ENCODE measurements around the gene PSTPIP1.

PSTPIP1 gene

DNA sequence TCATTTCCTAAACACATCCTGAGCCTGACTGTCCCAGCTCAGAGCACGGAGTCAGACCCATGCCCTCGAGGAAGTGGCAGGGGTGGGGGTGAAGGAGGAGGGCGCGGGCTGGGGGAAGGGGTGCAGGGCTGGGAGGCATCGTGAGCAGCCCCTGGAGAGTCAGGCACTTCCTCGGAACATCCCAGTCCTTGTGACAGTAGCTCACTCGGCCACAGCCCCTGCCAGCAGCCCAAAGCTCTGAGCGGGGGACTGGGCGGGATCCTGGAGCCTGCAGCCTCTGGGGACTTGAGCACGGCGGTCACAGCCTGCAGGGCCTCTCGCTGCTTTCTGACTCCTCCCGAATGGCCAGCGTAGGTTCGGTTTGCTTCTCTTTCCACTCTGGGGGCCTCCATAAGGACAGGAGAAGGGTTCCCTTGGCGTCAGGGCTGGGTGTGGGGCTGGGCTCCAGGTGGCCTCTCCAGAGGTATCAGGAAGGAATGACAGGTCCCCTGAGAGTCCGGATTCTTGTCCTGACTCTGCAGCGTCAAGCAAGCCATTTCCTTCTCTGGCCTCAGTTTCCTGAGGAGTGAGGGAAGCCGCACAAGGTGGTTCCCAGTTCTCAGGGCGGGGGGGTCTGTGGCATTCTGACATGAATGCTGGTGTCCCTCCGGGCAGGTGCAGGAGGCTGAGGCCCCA is 20.9 kb downstream of the PSTPIP1 start:
- TF ChIP-seq, protein P1, sequence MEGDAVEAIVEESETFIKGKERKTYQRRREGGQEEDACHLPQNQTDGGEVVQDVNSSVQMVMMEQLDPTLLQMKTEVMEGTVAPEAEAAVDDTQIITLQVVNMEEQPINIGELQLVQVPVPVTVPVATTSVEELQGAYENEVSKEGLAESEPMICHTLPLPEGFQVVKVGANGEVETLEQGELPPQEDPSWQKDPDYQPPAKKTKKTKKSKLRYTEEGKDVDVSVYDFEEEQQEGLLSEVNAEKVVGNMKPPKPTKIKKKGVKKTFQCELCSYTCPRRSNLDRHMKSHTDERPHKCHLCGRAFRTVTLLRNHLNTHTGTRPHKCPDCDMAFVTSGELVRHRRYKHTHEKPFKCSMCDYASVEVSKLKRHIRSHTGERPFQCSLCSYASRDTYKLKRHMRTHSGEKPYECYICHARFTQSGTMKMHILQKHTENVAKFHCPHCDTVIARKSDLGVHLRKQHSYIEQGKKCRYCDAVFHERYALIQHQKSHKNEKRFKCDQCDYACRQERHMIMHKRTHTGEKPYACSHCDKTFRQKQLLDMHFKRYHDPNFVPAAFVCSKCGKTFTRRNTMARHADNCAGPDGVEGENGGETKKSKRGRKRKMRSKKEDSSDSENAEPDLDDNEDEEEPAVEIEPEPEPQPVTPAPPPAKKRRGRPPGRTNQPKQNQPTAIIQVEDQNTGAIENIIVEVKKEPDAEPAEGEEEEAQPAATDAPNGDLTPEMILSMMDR (IDR thresholded peaks at IDR 0.05): no peak
- no peak for TF ChIP-seq ZFX (IDR thresholded peaks at IDR 0.05; ENCODE audit: borderline replicate concordance)
- H3K27ac ChIP-seq: no peak overlapping the region

DNA sequence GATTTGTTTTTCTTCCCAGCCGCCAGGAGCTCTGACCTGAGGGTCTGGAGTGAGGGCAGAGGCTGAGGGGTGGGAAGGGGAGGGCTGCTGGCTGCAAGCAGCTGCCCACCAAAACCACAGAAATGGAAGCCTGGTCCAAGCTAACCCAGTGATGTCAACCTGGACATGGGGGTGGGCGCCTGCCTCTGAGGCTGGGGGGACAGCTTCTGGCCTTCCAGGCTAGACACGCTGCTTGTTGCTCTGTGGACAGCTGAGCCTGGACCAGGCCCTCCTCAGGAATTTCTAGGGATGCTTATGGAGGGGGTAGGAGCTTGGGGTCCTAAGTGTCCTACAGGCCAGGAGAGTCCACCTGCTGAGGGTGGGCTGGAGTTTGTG is 21.4 kb downstream of the PSTPIP1 start:
- TF ChIP-seq ZFX (IDR thresholded peaks at IDR 0.05; ENCODE audit: borderline replicate concordance): no peak
- TF ChIP-seq, protein P1 (IDR thresholded peaks at IDR 0.05): no peak
- H3K27ac ChIP-seq: no peak overlapping the region

DNA sequence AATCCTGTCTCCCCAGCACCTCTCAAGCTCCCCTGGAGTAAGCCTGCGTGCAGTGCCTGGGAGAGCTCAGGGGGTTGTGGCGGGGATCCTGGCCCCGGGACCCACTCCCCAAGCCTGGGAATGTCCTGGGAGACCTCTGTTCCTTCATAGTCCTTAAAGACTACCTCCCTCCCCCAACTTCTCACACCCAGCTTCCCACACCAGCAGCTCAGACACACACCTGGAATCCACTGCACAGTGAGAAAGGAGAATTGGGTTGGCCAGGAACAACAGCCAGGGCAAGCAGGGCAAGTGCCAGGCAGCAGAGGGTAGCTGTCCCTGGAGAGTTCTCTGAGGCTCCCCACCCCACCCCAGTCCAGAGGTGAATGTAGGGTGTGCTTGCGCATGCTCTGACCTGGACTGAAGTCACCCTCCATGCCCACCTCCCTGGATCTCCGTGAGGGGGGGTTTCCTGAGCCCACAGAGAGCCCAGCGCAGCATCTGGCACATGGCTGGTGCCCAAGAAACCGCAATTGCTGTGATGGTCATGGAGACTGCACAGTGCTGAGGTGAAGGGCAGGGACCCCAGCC is 22.2 kb downstream of the PSTPIP1 start:
- no peak for TF ChIP-seq ZFX (IDR thresholded peaks at IDR 0.05; ENCODE audit: borderline replicate concordance)
- TF ChIP-seq, protein P1 (IDR thresholded peaks at IDR 0.05): no peak
- no peak overlapping the region for H3K27ac ChIP-seq

DNA sequence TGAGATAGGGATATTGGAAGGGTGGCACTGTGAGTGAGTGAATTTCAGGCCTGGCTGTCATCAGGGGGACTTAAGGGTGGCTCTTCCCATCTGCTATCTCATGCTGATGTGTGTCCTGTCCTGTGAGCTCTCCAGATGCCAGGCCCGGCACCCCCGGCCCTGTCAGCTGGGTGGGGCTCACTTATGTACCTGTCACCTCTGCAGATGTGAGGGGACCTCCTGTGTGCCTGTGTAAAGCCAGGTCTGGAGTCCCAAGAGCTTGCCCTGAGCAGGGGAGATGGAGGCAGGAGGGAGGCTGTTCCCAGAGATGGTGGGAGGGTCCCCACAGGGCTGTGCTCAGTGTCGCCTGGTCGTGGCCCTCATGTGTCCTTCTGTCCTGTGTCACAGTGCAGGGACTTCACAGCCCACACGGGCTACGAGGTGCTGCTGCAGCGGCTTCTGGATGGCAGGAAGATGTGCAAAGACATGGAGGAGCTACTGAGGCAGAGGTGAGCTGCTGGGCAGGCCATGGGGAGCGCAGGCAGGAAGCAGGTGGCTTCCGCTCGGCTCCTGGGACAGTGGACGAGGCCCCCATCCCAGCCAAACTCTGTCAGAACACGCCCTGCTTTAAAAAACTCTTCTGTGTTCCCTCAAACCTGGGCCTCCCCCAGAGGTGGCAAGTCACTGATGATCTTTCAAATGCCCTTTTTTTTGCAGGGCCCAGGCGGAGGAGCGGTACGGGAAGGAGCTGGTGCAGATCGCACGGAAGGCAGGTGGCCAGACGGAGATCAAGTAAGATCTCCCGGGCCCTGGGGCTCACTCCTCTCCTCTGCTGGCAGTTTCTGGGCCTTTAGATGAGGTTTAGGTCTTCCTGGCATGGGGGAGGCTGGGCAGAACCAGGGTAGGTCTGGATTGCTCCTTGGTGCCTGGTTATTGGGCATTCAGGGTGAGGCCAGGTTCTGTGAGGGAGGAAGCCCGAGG is 23.1 kb downstream of the PSTPIP1 start:
- TF ChIP-seq ZFX (IDR thresholded peaks at IDR 0.05; ENCODE audit: borderline replicate concordance): no peak
- TF ChIP-seq, protein P1 (IDR thresholded peaks at IDR 0.05): no peak
- no peak overlapping the region for H3K27ac ChIP-seq

DNA sequence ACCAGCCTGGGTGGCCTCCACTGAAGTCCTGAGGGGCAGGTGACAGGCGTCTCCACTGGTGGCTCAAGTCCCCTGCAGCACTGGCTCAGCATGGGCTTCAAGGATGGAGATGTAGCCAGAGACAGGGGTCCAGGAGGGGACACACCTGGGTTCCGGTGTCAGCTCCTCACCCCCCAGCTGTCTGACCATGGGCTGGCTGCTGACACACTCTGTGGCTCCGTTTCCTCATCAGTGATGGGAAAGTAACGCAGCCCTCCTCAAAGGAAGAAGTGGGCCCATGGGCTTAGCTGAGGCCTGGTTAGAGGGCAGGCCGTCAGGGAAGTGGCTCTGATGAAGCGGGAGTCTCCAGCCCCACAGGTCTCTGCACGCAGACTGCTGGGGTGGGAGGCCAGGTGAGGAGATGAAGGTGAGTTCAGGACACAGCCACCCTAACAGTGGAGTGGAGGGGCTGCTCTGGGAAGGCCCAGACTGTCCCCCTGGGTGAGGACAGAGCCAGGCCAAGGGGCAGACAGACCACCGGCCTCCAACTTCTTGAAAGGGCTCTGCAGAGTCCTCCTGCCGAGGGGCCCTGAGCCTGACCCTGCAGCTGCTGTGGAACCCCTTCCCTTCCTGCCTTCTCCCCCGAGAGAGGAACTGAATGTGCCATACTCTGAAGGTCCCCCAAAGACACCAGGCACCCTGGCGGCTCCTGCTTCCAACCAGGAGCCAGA is 24.0 kb downstream of the PSTPIP1 start:
- no peak overlapping the region for H3K27ac ChIP-seq
- TF ChIP-seq, protein P1 (IDR thresholded peaks at IDR 0.05): no peak
- TF ChIP-seq ZFX (IDR thresholded peaks at IDR 0.05; ENCODE audit: borderline replicate concordance): no peak

DNA sequence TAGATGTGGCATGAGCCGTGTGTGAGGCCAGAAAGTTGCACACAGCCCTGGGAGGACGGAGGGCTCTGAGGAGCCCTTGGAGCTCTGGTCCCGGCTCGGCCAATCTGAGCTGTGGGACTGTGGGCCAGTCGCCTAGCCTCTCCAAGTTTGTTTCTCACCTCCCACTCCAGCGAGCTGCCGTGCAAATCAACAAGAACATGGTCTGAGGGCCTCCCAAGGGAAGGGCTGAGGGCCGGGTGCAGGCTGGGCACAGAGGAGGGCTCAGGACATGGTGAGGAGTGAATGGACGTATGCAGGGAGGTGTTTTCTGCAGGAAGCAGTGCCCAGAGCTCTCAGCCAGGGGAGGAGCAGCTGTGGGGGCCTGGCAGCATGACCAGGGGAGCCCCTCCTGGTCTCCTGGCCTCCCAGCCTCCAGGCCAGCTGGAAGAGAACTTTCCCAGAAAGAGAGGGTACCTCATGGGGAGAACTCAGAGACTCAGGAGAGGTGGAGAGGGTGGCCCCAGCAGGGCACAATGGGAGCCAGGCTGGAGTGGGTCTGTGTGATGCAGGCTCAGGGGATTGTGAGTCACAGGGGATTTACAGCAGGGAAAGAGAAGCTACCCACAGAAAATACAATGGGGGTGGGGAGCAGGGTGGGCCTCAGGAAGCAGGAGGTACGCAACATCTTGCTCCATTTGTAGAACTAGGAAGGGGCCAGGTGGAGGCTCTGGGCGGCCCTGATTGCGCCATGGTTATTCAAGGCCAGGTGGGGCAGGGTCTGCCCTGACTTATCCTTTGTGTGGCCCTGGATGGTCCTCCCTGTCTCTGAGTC is 24.8 kb downstream of the PSTPIP1 start:
- TF ChIP-seq, protein P1 (IDR thresholded peaks at IDR 0.05): no peak
- no peak for TF ChIP-seq ZFX (IDR thresholded peaks at IDR 0.05; ENCODE audit: borderline replicate concordance)
- no peak overlapping the region for H3K27ac ChIP-seq
